Spleen (tissue), 7 donors: ENCODE results near the gene SV2C.

Experiments used
- POLR2A ChIP-seq, 3 donors: fragments of 450-650 bp; IDR thresholded peaks; one replicate each; pipeline ENCODE4 v1.5.1; 2017; ENCODE audit warnings: antibody characterized with exemption in 3 of 3, mild to moderate bottlenecking in 1 of 3
- TF ChIP-seq, protein P1 (sequence below), 11 experiments: fragments of 200-600 bp in 7 of 11; fragments of 450-650 bp in 4 of 11; sonication (generic) in 4 of 11; IDR thresholded peaks in 8 of 11; conservative IDR thresholded peaks in 3 of 11; 1 replicate in 7 of 11; 2 replicates in 4 of 11; pipeline versions ENCODE4 v1.4.0 to v1.8.0; 2016 to 2021; ENCODE audit warnings: antibody characterized with exemption in 11 of 11, inconsistent platforms in 4 of 11, mild to moderate bottlenecking in 1 of 11
- donor health status: DM: no; HTN: no; CAD: no; lungs with moderate emphysema.
- donor health status: DM: no; HTN: no; CAD: no.
- donor health status: DM: no; HTN: no; CAD: no.

DNA sequence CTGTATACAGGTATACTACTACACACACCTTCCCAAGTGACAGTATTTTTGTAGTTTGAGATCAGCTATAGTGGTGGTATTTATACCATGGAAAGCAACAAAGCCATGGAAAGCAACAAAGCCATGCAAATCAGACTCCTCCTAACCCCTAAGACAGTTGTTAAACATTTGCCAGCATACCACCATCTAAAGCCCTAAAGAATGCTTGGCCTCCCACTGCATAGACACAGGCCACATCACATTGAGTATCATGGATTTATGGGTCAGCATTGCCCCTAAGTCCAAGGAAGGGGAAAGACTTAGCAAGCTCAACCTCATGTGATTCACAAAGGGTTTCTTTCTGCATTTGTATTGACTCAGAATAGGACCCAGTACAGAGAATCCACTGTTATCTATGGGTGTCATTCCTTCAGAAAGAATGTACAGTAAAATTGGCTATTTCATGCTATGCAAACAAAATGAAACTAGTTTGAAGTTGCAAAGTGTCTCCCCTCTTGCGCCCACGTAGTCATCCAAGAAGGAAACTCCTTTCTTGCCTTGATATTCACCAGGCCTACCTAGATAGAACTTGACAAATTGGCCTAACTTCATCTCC, 249.5 kb downstream of the SV2C start:
- TF ChIP-seq, protein P1, sequence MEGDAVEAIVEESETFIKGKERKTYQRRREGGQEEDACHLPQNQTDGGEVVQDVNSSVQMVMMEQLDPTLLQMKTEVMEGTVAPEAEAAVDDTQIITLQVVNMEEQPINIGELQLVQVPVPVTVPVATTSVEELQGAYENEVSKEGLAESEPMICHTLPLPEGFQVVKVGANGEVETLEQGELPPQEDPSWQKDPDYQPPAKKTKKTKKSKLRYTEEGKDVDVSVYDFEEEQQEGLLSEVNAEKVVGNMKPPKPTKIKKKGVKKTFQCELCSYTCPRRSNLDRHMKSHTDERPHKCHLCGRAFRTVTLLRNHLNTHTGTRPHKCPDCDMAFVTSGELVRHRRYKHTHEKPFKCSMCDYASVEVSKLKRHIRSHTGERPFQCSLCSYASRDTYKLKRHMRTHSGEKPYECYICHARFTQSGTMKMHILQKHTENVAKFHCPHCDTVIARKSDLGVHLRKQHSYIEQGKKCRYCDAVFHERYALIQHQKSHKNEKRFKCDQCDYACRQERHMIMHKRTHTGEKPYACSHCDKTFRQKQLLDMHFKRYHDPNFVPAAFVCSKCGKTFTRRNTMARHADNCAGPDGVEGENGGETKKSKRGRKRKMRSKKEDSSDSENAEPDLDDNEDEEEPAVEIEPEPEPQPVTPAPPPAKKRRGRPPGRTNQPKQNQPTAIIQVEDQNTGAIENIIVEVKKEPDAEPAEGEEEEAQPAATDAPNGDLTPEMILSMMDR (IDR thresholded peaks at IDR 0.05 in 8 of 11, conservative IDR thresholded peaks at IDR 0.05 in 3 of 11): no peak
- TF ChIP-seq POLR2A (IDR thresholded peaks at IDR 0.05): no peak
